Measurements from ENCODE around the gene EIF5A. TPM values are rescaled to one million over a fixed set of nuclear protein-coding genes. Genes with fewer than 3 reads are reported as not detected.
A peak's percentile ranks its signal among the peaks of the same experiment; 100 is the strongest.

The EIF5A gene
- total and polyA plus RNA-seq, 9 of the 15 experiments (the other 6 are each of a cell fraction or from before 2014, with no cell fraction given), result 22.9 to 1,163 (median 772) TPM

DNA sequence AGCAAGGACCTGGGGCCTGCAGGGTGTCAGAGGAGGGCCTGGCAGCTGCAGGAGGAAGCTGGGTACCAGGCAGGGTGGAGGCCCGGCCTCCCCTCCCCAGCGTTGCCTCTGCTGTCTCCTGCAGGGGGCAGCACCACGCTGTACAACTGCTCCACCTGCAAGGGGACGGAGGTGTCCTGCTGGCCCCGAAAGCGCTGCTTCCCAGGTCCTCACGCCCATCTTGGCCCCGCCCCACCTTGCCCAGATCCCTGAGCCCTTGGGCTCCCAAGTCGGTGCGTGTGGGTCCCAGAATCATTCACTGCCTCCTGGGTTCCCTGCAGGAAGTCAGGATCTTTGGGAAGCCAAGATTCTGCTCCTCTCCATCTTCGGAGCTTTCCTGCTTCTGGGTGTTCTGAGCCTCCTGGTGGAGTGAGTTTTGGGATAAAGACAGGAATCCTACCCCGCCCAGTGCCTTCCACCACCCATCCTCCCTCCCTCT, 48.7 kb downstream of the EIF5A start (continued):
- peak; percentile 86 for TF ChIP-seq REST (IDR thresholded peaks at IDR 0.05; ENCODE audit: borderline replicate concordance)
- TF ChIP-seq REST (CRISPR knock-in tag; IDR thresholded peaks at IDR 0.05; ENCODE audit: low read depth), result no peak
- no peak for TF ChIP-seq PTBP1 (IDR thresholded peaks at IDR 0.05; ENCODE audit: low read depth, low read length)
- no peak for TF ChIP-seq POLR2H (tag; IDR thresholded peaks at IDR 0.05; ENCODE audit: low read depth)
- no peak for TF ChIP-seq ZNF124 (CRISPR knock-in tag; IDR thresholded peaks at IDR 0.05)
- TF ChIP-seq TFAM (CRISPR knock-in tag; conservative IDR thresholded peaks at IDR 0.05), result no peak
- no peak for TF ChIP-seq ZNF79 (CRISPR knock-in tag; IDR thresholded peaks at IDR 0.05; ENCODE audit: low read depth)
- TF ChIP-seq SMAD1 (IDR thresholded peaks at IDR 0.05; ENCODE audit: low read depth, low read length, partially characterized antibody), result no peak
- TF ChIP-seq BRF1 (IDR thresholded peaks at IDR 0.05; ENCODE audit: borderline replicate concordance, extremely low read depth, insufficient read length), result no peak
- no peak for TF ChIP-seq EWSR1 (IDR thresholded peaks at IDR 0.05; ENCODE audit: borderline replicate concordance, low read depth, partially characterized antibody)
- no peak for TF ChIP-seq POLR2B (IDR thresholded peaks at IDR 0.05; ENCODE audit: low read depth, partially characterized antibody)
- peak in 2 of 3 experiments; percentile 21 to 46 for TF ChIP-seq YY1 (IDR thresholded peaks at IDR 0.05; ENCODE audit: borderline replicate concordance in 1 of 3, control insufficient read depth in 1 of 3, extremely low read depth in 1 of 3, insufficient read depth in 3 of 3, insufficient read length in 1 of 3, insufficient replicate concordance in 2 of 3, low read depth in 1 of 3, low read length in 2 of 3)
- TF ChIP-seq ZNF436 (CRISPR knock-in tag; IDR thresholded peaks at IDR 0.05), result no peak
- TF ChIP-seq MBD1 (CRISPR knock-in tag; IDR thresholded peaks at IDR 0.05), result no peak
- TF ChIP-seq, protein P1, sequence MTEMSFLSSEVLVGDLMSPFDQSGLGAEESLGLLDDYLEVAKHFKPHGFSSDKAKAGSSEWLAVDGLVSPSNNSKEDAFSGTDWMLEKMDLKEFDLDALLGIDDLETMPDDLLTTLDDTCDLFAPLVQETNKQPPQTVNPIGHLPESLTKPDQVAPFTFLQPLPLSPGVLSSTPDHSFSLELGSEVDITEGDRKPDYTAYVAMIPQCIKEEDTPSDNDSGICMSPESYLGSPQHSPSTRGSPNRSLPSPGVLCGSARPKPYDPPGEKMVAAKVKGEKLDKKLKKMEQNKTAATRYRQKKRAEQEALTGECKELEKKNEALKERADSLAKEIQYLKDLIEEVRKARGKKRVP (CRISPR knock-in tag; IDR thresholded peaks at IDR 0.05), result no peak
- no peak for TF ChIP-seq MAFG (tag; conservative IDR thresholded peaks at IDR 0.05)
- TF ChIP-seq RBM22 (IDR thresholded peaks at IDR 0.05; ENCODE audit: low read depth, low read length, poor library complexity, severe bottlenecking), result no peak
- TF ChIP-seq MECOM (CRISPR knock-in tag; IDR thresholded peaks at IDR 0.05), result no peak
